ENCODE data around the gene DNAJC16. TPM values are rescaled to one million over a fixed set of nuclear protein-coding genes. Genes with fewer than 3 reads are reported as not detected.

The DNAJC16 gene
- total RNA-seq, 1 experiment from 2014 or later, result 20.7 TPM

DNA sequence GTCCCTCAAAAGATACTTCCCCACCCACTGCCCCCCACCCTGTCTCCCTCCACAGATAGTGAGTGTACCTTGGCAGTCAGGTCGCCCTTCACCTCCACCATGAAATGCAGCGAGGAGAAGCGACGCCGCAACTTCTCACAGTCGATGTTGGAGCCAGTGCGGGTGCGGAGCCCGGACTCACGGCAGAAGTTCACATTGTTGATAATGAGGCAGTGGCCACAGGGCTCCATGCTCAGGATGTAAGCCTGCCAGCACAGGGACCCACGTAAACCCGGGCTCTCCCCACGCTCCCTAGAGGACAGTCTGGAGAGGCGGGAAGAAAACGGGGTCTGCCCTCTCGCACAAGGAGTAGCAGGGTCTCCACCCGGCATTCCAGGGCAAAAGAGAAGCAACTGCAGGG, 19.8 kb upstream of the DNAJC16 start:
- DNase-seq, result no peak
- H3K9me3 ChIP-seq (ENCODE audit: control insufficient read depth, low read depth, low read length), result no peaks in the 10 kb centered on the region
- no peaks in the 10 kb centered on the region for H3K27me3 Mint-ChIP-seq (ENCODE audit: low read depth)
- peaks cover 2 to 42% (median 6%) of the 10 kb centered on the region in 3 experiments; a peak in 6 of 7 replicates for H3K36me3 Mint-ChIP-seq (ENCODE audit: insufficient read depth in 1 of 3, low read depth in 3 of 3)
- no peak overlapping the region for H2BK5ac ChIP-seq (ENCODE audit: insufficient read length, low read length)
- H3K4ac ChIP-seq (ENCODE audit: low read depth, low read length), result no peak overlapping the region
- H3K9ac ChIP-seq (ENCODE audit: extremely low read depth, insufficient read length, low read length), result no peak overlapping the region
- peaks cover 33 to 55% of the 10 kb centered on the region in 2 experiments for H3K4me1 Mint-ChIP-seq
- peak overlapping the region in 1 of 2 experiments; percentile 38; a peak in 1 of 5 replicates for H3K4me3 Mint-ChIP-seq
- H3K4me2 ChIP-seq (ENCODE audit: insufficient read depth, insufficient read length, low read length), result no peak overlapping the region
- H4K8ac ChIP-seq (replicated peaks; ENCODE audit: insufficient read length, low read depth, low read length), result no peak overlapping the region
- no peak overlapping the region for H3K27ac ChIP-seq (ENCODE audit: insufficient read length, low read depth, low read length)
- no peak overlapping the region for H2BK15ac ChIP-seq (ENCODE audit: low read depth, low read length)
- no peak for TF ChIP-seq CTCF (conservative IDR thresholded peaks at IDR 0.05)
- no peak overlapping the region for H2BK120ac ChIP-seq (ENCODE audit: low read depth, low read length, poor library complexity, severe bottlenecking)
- H4K20me1 ChIP-seq (ENCODE audit: control insufficient read depth, insufficient read depth, insufficient read length), result no peaks in the 10 kb centered on the region
- no peak overlapping the region for H2BK12ac ChIP-seq (ENCODE audit: insufficient read length, low read depth, low read length)
- no peak overlapping the region for H2AK5ac ChIP-seq (ENCODE audit: insufficient read length, low read length)
- H3K23ac ChIP-seq (ENCODE audit: insufficient read length, low read depth, low read length), result no peak overlapping the region
- peak overlapping the region in 2 of 3 experiments; percentile 34 to 85; a peak in 1 of 7 replicates for H3K27ac Mint-ChIP-seq
- no peaks in the 10 kb centered on the region for H3K27me3 ChIP-seq (ENCODE audit: insufficient read depth, low read length)
- peaks cover 9% of the 10 kb centered on the region; the same call in 1 of the 2 replicates for H3K4me1 ChIP-seq (ENCODE audit: insufficient read depth, low read length)
- no peaks in the 10 kb centered on the region for H3K79me1 ChIP-seq (ENCODE audit: insufficient read depth, low read depth, low read length, poor library complexity, severe bottlenecking)
- H2AFZ ChIP-seq (ENCODE audit: low read length), result no peak overlapping the region
- H4K91ac ChIP-seq (ENCODE audit: insufficient read length, low read depth, low read length), result no peak overlapping the region
- no peaks in the 10 kb centered on the region for H3K23me2 ChIP-seq (ENCODE audit: insufficient read length, low read depth, low read length, poor library complexity, severe bottlenecking)
- no peak overlapping the region for H3K56ac ChIP-seq (ENCODE audit: insufficient read length, low read depth, low read length)
- no peaks in the 10 kb centered on the region for H3K79me2 ChIP-seq (ENCODE audit: insufficient read depth, low read length)
- H4K5ac ChIP-seq (ENCODE audit: insufficient read length, low read depth, low read length), result no peak overlapping the region
- no CpG with 5 or more reads among the region's 17 CpGs for WGBS (ENCODE audit: extremely low coverage, insufficient read length, low lambda C conversion rate)
- H3T11ph ChIP-seq (ENCODE audit: low read length), result no peak overlapping the region
- no peak overlapping the region for H2BK20ac ChIP-seq (ENCODE audit: low read depth, low read length, poor library complexity, severe bottlenecking)
- H3K14ac ChIP-seq (ENCODE audit: insufficient read depth, low read length), result no peak overlapping the region; the same call in 1 of the 2 replicates
- H3K9me3 Mint-ChIP-seq, result no peaks in the 10 kb centered on the region
- H3K18ac ChIP-seq (ENCODE audit: insufficient read length, low read depth, low read length), result no peak overlapping the region

Measured in H9 (cell line).